HG03457 (cell line): ENCODE measurements around the gene CCDC92.
"Not testable (repeated sequence)": the region's sequence is repeated elsewhere in the genome, so short reads cannot be mapped to it uniquely, and the experiment has no call there.

ENCODE experiments used
- ATAC-seq: cut with Tn5 transposase; IDR thresholded peaks from one replicate; pipeline ENCODE4 v1.9.1; 2021; ENCODE audit warnings: moderate number of reproducible peaks; ENCODE audit not compliant: unreplicated experiment

The CCDC92 gene

GRCh38 chr12:123950476-123951349, 21.9 kb downstream of the CCDC92 start:
- no peak for ATAC-seq

GRCh38 chr12:123949770-123950165, 22.9 kb downstream of the CCDC92 start:
- no peak for ATAC-seq

GRCh38 chr12:123948796-123949769, 23.5 kb downstream of the CCDC92 start:
- ATAC-seq, result no peak

- ATAC-seq, result no peak
These were observed 24.2 kb downstream of the CCDC92 start for GRCh38 chr12:123948401-123948795.

DNA sequence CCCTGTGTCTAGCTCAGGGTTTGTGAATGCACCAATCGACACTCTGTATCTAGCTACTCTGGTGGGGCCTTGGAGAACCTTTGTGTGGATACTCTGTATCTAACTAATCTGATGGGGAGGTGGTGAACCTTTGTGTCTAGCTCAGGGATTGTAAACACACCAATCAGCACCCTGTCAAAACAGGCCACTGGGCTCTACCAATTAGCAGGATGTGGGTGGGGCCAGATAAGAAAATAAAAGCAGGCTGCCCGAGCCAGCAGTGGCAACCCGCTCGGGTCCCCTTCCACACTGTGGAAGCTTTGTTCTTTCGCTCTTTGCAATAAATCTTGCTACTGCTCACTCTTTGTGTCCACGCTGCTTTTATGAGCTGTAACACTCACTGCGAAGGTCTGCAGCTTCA, 25.1 kb downstream of the CCDC92 start:
- ATAC-seq, result not testable (repeated sequence)

DNA sequence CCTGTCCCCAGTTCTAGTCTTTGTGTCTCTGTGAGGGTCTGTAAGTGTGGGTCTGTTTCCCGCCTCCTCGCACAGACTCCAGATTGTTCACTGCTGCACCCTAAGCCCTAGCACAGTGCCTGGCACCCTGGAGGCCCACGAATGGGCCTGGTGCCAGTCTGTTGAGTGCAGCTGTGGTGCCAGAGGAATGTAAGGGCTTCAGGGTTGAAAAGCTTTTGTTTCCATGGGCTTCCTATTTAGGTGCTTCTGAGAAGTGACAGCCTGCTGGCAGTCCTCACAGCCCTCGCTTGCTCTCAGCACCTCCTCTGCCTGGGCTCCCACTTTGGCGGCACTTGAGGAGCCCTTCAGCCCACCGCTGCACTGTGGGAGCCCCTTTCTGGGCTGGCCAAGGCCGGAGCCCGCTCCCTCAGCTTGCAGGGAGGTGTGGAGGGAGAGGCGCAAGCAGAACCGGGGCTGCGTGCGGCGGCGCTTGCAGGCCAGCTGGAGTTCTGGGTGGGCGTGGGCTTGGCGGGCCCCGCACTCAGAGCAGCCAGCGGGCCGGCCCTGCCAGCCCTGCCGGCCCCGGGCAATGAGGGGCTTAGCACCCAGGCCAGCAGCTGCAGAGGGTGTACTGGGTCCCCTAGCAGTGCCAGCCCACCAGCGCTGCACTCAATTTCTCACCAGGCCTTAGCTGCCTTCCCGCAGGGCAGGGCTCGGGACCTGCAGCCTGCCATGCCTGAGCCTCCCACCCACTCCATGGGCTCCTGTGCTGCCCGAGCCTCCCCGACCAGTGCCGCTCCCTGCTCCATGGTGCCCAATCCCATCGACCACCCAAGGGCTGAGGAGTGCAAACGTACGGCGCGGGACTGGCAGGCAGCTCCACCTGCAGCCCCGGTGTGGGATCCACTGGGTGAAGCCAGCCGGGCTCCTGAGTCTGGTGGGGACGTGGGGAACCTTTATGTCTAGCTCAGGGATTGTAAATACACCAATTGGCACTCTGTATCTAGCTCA, 25.8 kb downstream of the CCDC92 start:
- ATAC-seq, result not testable (repeated sequence)

GRCh38 chr12:123946152-123946515, 26.5 kb downstream of the CCDC92 start:
- ATAC-seq, result no peak

GRCh38 chr12:123945287-123946151, 27.1 kb downstream of the CCDC92 start:
- no peak for ATAC-seq

DNA sequence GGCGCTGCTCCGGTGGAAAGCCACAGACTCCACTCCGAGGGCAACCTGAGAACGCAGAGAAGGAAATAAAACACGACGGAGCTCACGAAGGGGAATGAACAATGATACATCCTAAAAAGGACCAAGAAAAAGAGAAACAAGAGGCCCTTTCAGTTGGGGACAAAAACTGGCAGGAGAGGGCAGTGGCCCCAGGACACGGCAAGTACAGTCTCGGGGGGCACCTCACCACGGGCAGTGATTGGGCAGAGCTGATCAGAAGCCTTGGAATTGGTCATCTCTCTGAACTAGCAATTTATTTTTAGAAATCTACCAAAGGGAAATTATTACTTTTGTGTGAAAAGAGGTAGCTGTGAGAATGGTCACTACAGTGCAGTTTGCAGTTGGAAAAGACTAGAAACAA, 27.9 kb downstream of the CCDC92 start:
- no peak for ATAC-seq

GRCh38 chr12:123943816-123944215, 28.8 kb downstream of the CCDC92 start:
- no peak for ATAC-seq

DNA sequence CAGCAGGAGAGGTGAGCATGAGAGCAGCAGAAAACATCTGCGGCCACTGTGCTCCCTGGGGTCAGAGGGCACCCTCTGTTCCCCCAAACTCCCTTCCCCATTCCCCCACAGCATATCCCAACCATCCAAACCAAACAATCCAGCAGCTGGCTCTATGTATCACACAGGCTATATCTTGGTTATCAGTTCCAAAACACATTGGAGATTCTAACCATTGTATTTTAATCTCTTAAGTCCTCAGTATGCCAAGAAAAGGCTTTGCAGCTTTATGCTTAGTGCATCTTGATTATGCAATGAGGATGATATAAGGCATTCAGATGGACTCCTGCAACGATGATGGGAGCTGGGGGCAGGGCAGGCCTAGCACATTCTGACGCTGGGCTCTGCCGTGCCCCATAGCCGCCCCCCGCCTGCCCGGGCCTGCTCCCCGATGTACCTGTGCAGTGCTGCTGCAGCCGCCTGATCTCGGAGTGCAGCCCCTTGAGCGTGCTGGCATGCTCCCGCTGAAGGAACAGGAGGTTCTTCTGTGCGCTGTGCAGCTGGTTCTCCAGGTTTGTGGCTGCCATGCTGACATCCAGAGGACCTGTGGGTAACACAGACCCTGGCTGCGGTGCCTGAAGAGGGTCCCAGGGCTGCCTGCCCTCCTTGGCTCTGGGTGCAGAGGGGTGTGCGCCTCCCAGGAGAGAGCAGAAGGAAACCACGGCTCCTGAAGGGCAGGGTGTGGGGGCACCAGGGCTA, 29.6 kb downstream of the CCDC92 start:
- no peak for ATAC-seq

- no peak for ATAC-seq
These were observed 30.4 kb downstream of the CCDC92 start for GRCh38 chr12:123942238-123942653.

GRCh38 chr12:123941624-123942237, 30.9 kb downstream of the CCDC92 start:
- ATAC-seq, result no peak

- no peak for ATAC-seq
These were observed 31.6 kb downstream of the CCDC92 start for GRCh38 chr12:123941000-123941399.

- ATAC-seq, result no peak
These were observed 32.0 kb downstream of the CCDC92 start for GRCh38 chr12:123940627-123940966.

GRCh38 chr12:123939716-123940626, 32.7 kb downstream of the CCDC92 start:
- no peak for ATAC-seq

DNA sequence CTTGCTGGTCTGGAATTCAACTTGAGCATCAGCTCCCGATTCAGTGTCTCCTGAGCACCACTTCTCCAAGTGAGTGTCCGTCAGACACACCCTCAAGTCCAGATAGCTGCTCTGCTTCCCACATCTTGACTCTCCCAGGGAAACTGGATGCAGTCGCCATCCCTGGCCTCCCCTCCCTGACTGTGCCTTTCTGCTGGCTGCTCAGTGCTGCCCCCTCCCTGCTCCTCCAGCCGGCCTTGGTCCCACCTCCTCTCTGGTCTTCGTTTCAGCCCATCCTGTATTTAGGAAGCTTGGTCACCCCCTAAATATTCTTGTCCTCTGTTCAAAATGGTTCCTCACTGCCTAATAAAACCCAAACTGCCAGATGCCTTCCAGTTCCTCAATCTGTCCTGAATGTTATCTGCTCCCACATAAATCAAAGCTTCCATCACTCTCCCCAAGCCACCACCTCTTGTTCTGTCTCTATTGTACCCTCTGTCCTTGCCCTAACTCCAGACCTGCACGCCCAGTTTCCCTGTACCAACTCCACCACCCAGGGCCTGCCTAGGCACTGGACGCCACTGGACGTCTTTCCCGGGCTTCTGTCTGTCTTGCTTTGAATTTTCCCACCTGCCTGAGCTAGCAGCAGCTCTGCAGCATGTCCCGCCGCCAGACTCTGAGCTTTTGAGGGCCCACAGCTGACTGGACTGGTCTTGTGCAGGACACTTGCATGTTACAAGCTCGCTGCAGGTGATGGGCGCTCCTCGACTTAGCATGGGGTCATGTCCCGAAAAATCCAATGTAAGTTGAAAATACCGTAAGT, 33.8 kb downstream of the CCDC92 start:
- no peak for ATAC-seq
